ENCODE results near the gene ST6GALNAC6. TPM values are rescaled to one million over a fixed set of nuclear protein-coding genes. Genes with fewer than 3 reads are reported as not detected.

The ST6GALNAC6 gene
- total RNA-seq, 1 experiment from 2014 or later = 24.5 TPM

DNA sequence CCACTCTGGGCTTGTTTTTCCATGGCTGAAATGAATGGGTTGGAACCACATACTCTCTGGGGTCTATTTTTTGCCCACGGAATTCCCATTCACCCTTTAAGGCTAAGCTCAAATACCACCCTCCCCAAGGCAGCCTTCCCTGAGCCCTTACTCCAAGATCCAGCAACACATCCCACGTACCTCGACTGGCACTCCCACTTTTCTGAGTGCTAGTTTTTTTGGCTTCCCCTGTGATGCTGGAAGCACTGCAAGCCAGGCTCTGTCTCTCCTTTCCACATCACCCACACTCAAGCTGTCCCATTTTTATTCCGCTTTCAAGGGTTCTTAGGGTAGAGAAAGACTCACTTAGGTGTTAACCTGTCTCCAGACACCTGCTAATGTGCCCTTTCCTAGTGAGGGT, 6.0 kb downstream of the ST6GALNAC6 start:
- ATAC-seq (no peak), DNase-seq (ENCODE audit: low read depth, low spot score) (no peak)
- no TSS peak for BruUV-seq (replicated peaks)
- intact Hi-C loops (cut with micrococcal nuclease) = no loop called here
- Histone ChIP-seq H3K79me2 (ENCODE audit: insufficient read depth, low read length) (no peaks in the 10 kb centered on the region; the same call in 1 of the 2 replicates), H3K27ac (ENCODE audit: low read depth, low read length) (no peak overlapping the region), H3K27me3 (ENCODE audit: insufficient read depth, low read length) (no peaks in the 10 kb centered on the region), H2AFZ (ENCODE audit: low read depth, low read length, poor library complexity, severe bottlenecking) (no peak overlapping the region), H4K20me1 (ENCODE audit: insufficient read depth) (no peaks in the 10 kb centered on the region), H3K9ac (ENCODE audit: low read length) (no peak overlapping the region), H3K4me3 (replicated peaks in 1 of 2; ENCODE audit: low read depth in 1 of 2, low read length in 2 of 2) (no peak overlapping the region), H3K4me1 (ENCODE audit: control insufficient read depth in 1 of 2, insufficient read depth in 2 of 2, low read length in 2 of 2) (peaks cover 10 to 16% of the 10 kb centered on the region in 2 experiments; a peak in 3 of 4 replicates), H3K36me3 (ENCODE audit: control insufficient read depth in 1 of 2, insufficient read depth in 2 of 2, low read length in 2 of 2) (peaks cover 24 to 56% of the 10 kb centered on the region in 2 experiments), H3K4me2 (ENCODE audit: low read length) (no peak overlapping the region), H3K9me3 (ENCODE audit: control insufficient read depth in 1 of 2, insufficient read depth in 1 of 2, low read depth in 1 of 2, low read length in 2 of 2) (peaks cover 0 to 15% of the 10 kb centered on the region in 2 experiments; a peak in 2 of 4 replicates), H3K9me2 (ENCODE audit: insufficient read depth) (no peaks in the 10 kb centered on the region)
- TF ChIP-seq POLR2A (IDR thresholded peaks at IDR 0.05; ENCODE audit: borderline replicate concordance, extremely low read depth, insufficient read depth, insufficient read length) = no peak
- no peak for TF ChIP-seq CBX3 (IDR thresholded peaks at IDR 0.05; ENCODE audit: low read depth)
- TF ChIP-seq YY1 (IDR thresholded peaks at IDR 0.05; ENCODE audit: extremely low read depth, insufficient replicate concordance, low read depth, low read length) = no peak
- ChIA-PET POLR2A (interaction anchor here (0.5 kb wide), 1 partner anchor 23 kb away, joined by 4 read pairs; the partner anchor contains the start of gene ST6GALNAC4), CTCF (no interaction called here), RAD21 (ENCODE audit: low non-redundant PET in 1 of 2, low total read pairs in 2 of 2, uncharacterized antibody in 2 of 2, unreplicated experiment in 2 of 2) (no interaction called here)

DNA sequence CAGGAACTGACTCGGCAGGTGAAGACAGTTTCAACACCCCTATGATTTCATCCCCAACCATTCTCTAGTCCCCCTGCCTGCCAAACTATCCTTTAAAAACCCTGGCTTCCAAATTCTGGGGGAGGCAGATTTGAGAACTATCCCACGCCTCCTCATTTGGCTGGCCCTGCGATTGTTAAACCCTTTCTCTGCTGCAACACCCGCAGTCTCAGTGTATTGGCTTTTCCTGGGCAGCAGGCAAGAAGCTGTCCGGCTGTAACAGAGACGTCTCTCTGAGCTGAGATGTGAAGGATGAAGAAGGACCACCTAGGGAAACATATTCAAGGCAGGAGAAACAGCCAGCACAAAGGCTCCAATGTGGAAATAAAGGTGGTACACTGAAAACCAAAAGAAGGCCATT, 6.6 kb downstream of the ST6GALNAC6 start:
- H3K4me1 ChIP-seq (ENCODE audit: control insufficient read depth in 1 of 2, insufficient read depth in 2 of 2, low read length in 2 of 2) = peaks cover 10 to 12% of the 10 kb centered on the region in 2 experiments; a peak in 3 of 4 replicates
- no peak for ATAC-seq
- POLR2A ChIA-PET = interaction anchor here (0.5 kb wide), 1 partner anchor 24 kb away, joined by 4 read pairs; the partner anchor contains the start of gene ST6GALNAC4
- no peaks in the 10 kb centered on the region; the same call in 1 of the 2 replicates for H3K79me2 ChIP-seq (ENCODE audit: insufficient read depth, low read length)
- no peaks in the 10 kb centered on the region for H3K9me2 ChIP-seq (ENCODE audit: insufficient read depth)
- no peak overlapping the region for H3K9ac ChIP-seq (ENCODE audit: low read length)
- H4K20me1 ChIP-seq (ENCODE audit: insufficient read depth) = no peaks in the 10 kb centered on the region
- peaks cover 0 to 15% of the 10 kb centered on the region in 2 experiments; a peak in 2 of 4 replicates for H3K9me3 ChIP-seq (ENCODE audit: control insufficient read depth in 1 of 2, insufficient read depth in 1 of 2, low read depth in 1 of 2, low read length in 2 of 2)
- DNase-seq (ENCODE audit: low read depth, low spot score) = no peak
- BruUV-seq (replicated peaks) = no TSS peak
- H2AFZ ChIP-seq (ENCODE audit: low read depth, low read length, poor library complexity, severe bottlenecking) = no peak overlapping the region
- TF ChIP-seq CBX3 (IDR thresholded peaks at IDR 0.05; ENCODE audit: low read depth) = peak; percentile 96
- TF ChIP-seq, protein P1, sequence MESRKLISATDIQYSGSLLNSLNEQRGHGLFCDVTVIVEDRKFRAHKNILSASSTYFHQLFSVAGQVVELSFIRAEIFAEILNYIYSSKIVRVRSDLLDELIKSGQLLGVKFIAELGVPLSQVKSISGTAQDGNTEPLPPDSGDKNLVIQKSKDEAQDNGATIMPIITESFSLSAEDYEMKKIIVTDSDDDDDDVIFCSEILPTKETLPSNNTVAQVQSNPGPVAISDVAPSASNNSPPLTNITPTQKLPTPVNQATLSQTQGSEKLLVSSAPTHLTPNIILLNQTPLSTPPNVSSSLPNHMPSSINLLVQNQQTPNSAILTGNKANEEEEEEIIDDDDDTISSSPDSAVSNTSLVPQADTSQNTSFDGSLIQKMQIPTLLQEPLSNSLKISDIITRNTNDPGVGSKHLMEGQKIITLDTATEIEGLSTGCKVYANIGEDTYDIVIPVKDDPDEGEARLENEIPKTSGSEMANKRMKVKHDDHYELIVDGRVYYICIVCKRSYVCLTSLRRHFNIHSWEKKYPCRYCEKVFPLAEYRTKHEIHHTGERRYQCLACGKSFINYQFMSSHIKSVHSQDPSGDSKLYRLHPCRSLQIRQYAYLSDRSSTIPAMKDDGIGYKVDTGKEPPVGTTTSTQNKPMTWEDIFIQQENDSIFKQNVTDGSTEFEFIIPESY (IDR thresholded peaks at IDR 0.05; ENCODE audit: extremely low read depth, insufficient replicate concordance, low read length) = no peak
- RAD21 ChIA-PET (ENCODE audit: low non-redundant PET in 1 of 2, low total read pairs in 2 of 2, uncharacterized antibody in 2 of 2, unreplicated experiment in 2 of 2) = no interaction called here
- no peak overlapping the region for H3K4me3 ChIP-seq (replicated peaks in 1 of 2; ENCODE audit: low read depth in 1 of 2, low read length in 2 of 2)
- H3K27ac ChIP-seq (ENCODE audit: low read depth, low read length) = no peak overlapping the region
- H3K36me3 ChIP-seq (ENCODE audit: control insufficient read depth in 1 of 2, insufficient read depth in 2 of 2, low read length in 2 of 2) = peaks cover 24 to 56% of the 10 kb centered on the region in 2 experiments
- no peaks in the 10 kb centered on the region for H3K27me3 ChIP-seq (ENCODE audit: insufficient read depth, low read length)
- intact Hi-C loops (cut with micrococcal nuclease) = no loop called here
- CTCF ChIA-PET = no interaction called here
- no peak overlapping the region for H3K4me2 ChIP-seq (ENCODE audit: low read length)
